ENCODE data around the gene CHMP6. TPM values are rescaled to one million over a fixed set of nuclear protein-coding genes. Genes with fewer than 3 reads are reported as not detected.

The CHMP6 gene
- total and polyA plus RNA-seq, 9 of the 15 experiments (the other 6 are each of a cell fraction or from before 2014, with no cell fraction given), result 0.25 to 30.4 (median 13.4) TPM

DNA sequence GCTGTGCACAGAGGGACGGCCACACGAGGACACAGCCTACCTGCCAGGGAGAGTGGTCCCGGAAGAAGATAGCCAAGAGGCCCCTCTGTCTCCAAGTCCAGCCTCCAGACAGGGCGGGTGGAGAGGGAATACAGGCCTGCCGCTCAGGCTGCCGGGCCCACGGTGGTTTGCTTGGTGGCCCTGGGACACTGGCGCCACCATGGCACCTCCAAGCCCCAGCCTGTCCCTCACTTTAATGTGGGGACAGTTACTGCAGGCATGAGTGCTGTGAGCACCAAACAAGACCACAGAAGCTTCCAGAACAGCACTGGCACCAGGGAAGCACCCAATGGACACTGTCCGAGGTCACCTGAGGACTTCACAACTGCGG lies 22.0 kb upstream of the CHMP6 start:
- in situ Hi-C loops (cut with MboI) (no loop called here), intact Hi-C loops (cut with micrococcal nuclease) (no loop called here)
- Histone ChIP-seq H3K4me2 (ENCODE audit: insufficient read depth, low read length) (no peak overlapping the region), H3K9me1 (ENCODE audit: control insufficient read depth, insufficient read depth, low read length) (no peaks in the 10 kb centered on the region), H4K20me1 (replicated peaks; ENCODE audit: control insufficient read depth, insufficient read depth, low read length) (no peaks in the 10 kb centered on the region), H3K36me3 (ENCODE audit: control insufficient read depth, insufficient read depth, low read length) (peaks cover 7% of the 10 kb centered on the region; the same call in 1 of the 3 replicates), H3K79me2 (ENCODE audit: control insufficient read depth, insufficient read depth, low read length) (no peaks in the 10 kb centered on the region), H3K9ac (ENCODE audit: insufficient read depth in 1 of 2, low read depth in 2 of 2, low read length in 2 of 2) (peak overlapping the region in 1 of 2 experiments; percentile 47; a peak in 2 of 4 replicates), H3K27ac (ENCODE audit: extremely low read depth, low read depth, low read length) (no peak overlapping the region), H3K27me3 (ENCODE audit: control insufficient read depth in 2 of 2, insufficient read depth in 2 of 2, low read length in 2 of 2) (peaks cover 15 to 20% of the 10 kb centered on the region in 2 experiments), H3K4me3 (no peak overlapping the region), H2AFZ (ENCODE audit: low read depth, low read length) (no peak overlapping the region), H3K9me3 (replicated peaks; ENCODE audit: control insufficient read depth, insufficient read depth, low read depth, low read length) (no peaks in the 10 kb centered on the region), H3K4me1 (replicated peaks in 1 of 2; ENCODE audit: control insufficient read depth in 2 of 2, insufficient read depth in 2 of 2, low read length in 2 of 2) (peaks cover 0 to 51% of the 10 kb centered on the region in 2 experiments; a peak in 4 of 5 replicates)
- FAIRE-seq (no peak), ATAC-seq (no peak), DNase-seq (ENCODE audit: extremely low read depth in 1 of 4, low spot score in 3 of 4) (no peak)
- 31% methylated on average over 9 of the region's 10 CpGs for WGBS (ENCODE audit: insufficient coverage, low coverage, missing lambda C conversion rate)
- ChIA-PET CTCF (ENCODE audit: low intra/inter-chr PET ratio) (interaction anchor here (0.6 to 3.0 kb wide), 2 partner anchors 79 to 543 kb away, joined by 5 to 20 read pairs; no protein-coding TSS in a partner anchor), POLR2A (no interaction called here)
- TF ChIP-seq ZNF740 (CRISPR knock-in tag; IDR thresholded peaks at IDR 0.05) (no peak), ZNF740 (tag; IDR thresholded peaks at IDR 0.05) (no peak), ZNF316 (IDR thresholded peaks at IDR 0.05) (no peak), ASH1L (IDR thresholded peaks at IDR 0.05; ENCODE audit: borderline replicate concordance, low read depth, partially characterized antibody) (no peak), RBM25 (IDR thresholded peaks at IDR 0.05; ENCODE audit: low read depth, low read length, severe bottlenecking) (no peak), POLR3G (IDR thresholded peaks at IDR 0.05; ENCODE audit: extremely low read depth, insufficient read length, insufficient replicate concordance) (no peak), ZNF384 (IDR thresholded peaks at IDR 0.05; ENCODE audit: low read depth, low read length) (no peak)
- TF ChIP-seq, protein P1, sequence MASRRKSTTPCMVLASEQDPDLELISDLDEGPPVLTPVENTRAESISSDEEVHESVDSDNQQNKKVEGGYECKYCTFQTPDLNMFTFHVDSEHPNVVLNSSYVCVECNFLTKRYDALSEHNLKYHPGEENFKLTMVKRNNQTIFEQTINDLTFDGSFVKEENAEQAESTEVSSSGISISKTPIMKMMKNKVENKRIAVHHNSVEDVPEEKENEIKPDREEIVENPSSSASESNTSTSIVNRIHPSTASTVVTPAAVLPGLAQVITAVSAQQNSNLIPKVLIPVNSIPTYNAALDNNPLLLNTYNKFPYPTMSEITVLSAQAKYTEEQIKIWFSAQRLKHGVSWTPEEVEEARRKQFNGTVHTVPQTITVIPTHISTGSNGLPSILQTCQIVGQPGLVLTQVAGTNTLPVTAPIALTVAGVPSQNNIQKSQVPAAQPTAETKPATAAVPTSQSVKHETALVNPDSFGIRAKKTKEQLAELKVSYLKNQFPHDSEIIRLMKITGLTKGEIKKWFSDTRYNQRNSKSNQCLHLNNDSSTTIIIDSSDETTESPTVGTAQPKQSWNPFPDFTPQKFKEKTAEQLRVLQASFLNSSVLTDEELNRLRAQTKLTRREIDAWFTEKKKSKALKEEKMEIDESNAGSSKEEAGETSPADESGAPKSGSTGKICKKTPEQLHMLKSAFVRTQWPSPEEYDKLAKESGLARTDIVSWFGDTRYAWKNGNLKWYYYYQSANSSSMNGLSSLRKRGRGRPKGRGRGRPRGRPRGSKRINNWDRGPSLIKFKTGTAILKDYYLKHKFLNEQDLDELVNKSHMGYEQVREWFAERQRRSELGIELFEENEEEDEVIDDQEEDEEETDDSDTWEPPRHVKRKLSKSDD (conservative IDR thresholded peaks at IDR 0.05; ENCODE audit: low read length), result no peak
- BruUV-seq (replicated peaks), result no TSS peak
